IMR-90 (cell line): ENCODE measurements around the gene CNOT3. TPM values are rescaled to one million over a fixed set of nuclear protein-coding genes. Genes with fewer than 3 reads are reported as not detected.

Source experiments
- ATAC-seq: fragments of 200-7000 bp; cut with Tn5 transposase; 2 replicates; pipeline ENCODE4 v1.9.1; 2020; ENCODE audit warnings: low read depth, mild to moderate bottlenecking, moderate library complexity
- BruUV-seq: library from RNA; stranded (reverse); fragments of 400-500 nt; replicated peaks from 2 replicates; lab custom pipeline; 2021; lab: Mats Ljungman, UMichigan
- CTCF ChIA-PET: fragments of 300-600 bp; formaldehyde crosslinking; extraction: SDS; loops from one replicate; lab custom pipeline; 2021; ENCODE audit warnings: antibody characterized with exemption; lab: Yijun Ruan, JAX
- POLR2A ChIA-PET: fragments of 300-600 bp; sonication (Branson Sonifier 250); formaldehyde crosslinking; loops from one replicate; lab custom pipeline; 2022; ENCODE audit warnings: antibody characterized with exemption; ENCODE audit not compliant: unreplicated experiment; lab: Charles Lee
- DNase-seq: peaks from one replicate; pipeline ENCODE4 v3.0.0; 2013
- H2AFZ ChIP-seq: replicated peaks from 2 replicates; pipeline ENCODE3; 2013; ENCODE audit warnings: low read length, mild to moderate bottlenecking; ENCODE audit not compliant: poor library complexity
- H2AK5ac ChIP-seq: 2 replicates; pipeline ENCODE4 v1.6.1; 2013; ENCODE audit warnings: low read depth, low read length, inconsistent platforms
- H2AK9ac ChIP-seq: replicated peaks from 2 replicates; pipeline ENCODE3; 2013; ENCODE audit warnings: mild to moderate bottlenecking, low read depth, low read length, moderate library complexity; ENCODE audit not compliant: poor library complexity
- H2BK120ac ChIP-seq: 2 replicates; pipeline ENCODE4 v1.6.1; 2013; ENCODE audit warnings: low read depth, low read length, inconsistent platforms
- H2BK15ac ChIP-seq: 3 replicates; pipeline ENCODE4 v1.6.1; 2013; ENCODE audit warnings: low read depth, low read length, inconsistent platforms
- H2BK20ac ChIP-seq: 2 replicates; pipeline ENCODE4 v1.6.1; 2013; ENCODE audit warnings: low read depth, mild to moderate bottlenecking, inconsistent platforms, low read length, moderate library complexity
- H2BK5ac ChIP-seq: 2 replicates; pipeline ENCODE4 v1.6.1; 2013; ENCODE audit warnings: mild to moderate bottlenecking, low read depth, low read length, inconsistent platforms; ENCODE audit not compliant: poor library complexity, severe bottlenecking
- H3K14ac ChIP-seq: replicated peaks from 2 replicates; pipeline ENCODE4 v1.6.1; 2013; ENCODE audit warnings: low read depth, low read length, inconsistent platforms
- H3K18ac ChIP-seq: 2 replicates; pipeline ENCODE4 v1.6.1; 2013; ENCODE audit warnings: low read depth, low read length, control low read depth
- H3K23ac ChIP-seq: 2 replicates; pipeline ENCODE4 v1.6.1; 2013; ENCODE audit warnings: low read depth, low read length, inconsistent platforms
- H3K27ac ChIP-seq: 2 replicates; pipeline ENCODE4 v1.5.1; 2013; ENCODE audit warnings: mild to moderate bottlenecking, control low read depth, low read length; ENCODE audit not compliant: insufficient read depth
- H3K27me3 ChIP-seq: 2 replicates; pipeline ENCODE4 v1.6.1; 2013; ENCODE audit warnings: low read length; ENCODE audit not compliant: control insufficient read depth, insufficient read depth
- H3K36me3 ChIP-seq: 2 replicates; pipeline ENCODE4 v1.6.1; 2013; ENCODE audit warnings: low read length, mixed read lengths; ENCODE audit not compliant: control insufficient read depth, insufficient read depth
- H3K4ac ChIP-seq: 2 replicates; pipeline ENCODE4 v1.6.1; 2013; ENCODE audit warnings: low read depth, low read length, inconsistent platforms
- H3K4me1 ChIP-seq: 2 replicates; pipeline ENCODE4 v1.6.1; 2013; ENCODE audit warnings: low read length, mixed read lengths; ENCODE audit not compliant: control insufficient read depth, insufficient read depth
- H3K4me2 ChIP-seq: 2 replicates; pipeline ENCODE4 v1.6.1; 2013; ENCODE audit warnings: low read depth, mild to moderate bottlenecking, control low read depth, low read length, moderate library complexity
- H3K4me3 ChIP-seq: 2 replicates; pipeline ENCODE4 v1.5.1; 2013; ENCODE audit warnings: low read depth, mild to moderate bottlenecking, control low read depth, low read length, moderate library complexity; ENCODE audit not compliant: insufficient read depth
- H3K56ac ChIP-seq: 2 replicates; pipeline ENCODE4 v1.6.1; 2013; ENCODE audit warnings: low read length, inconsistent platforms; ENCODE audit not compliant: insufficient read depth; ENCODE audit errors: extremely low read depth
- H3K79me1 ChIP-seq, 2 experiments: 2 replicates each; pipeline ENCODE4 v1.6.1; 2013; ENCODE audit warnings: low read length in 2 of 2, inconsistent platforms in 1 of 2, low read depth in 1 of 2
- H3K9ac ChIP-seq: 2 replicates; pipeline ENCODE4 v1.6.1; 2013; ENCODE audit warnings: low read depth, low read length, control low read depth
- H3K9me1 ChIP-seq: 2 replicates; pipeline ENCODE4 v1.6.1; 2013; ENCODE audit warnings: low read length, inconsistent platforms; ENCODE audit not compliant: insufficient read depth
- H3K9me3 ChIP-seq: 2 replicates; pipeline ENCODE4 v1.6.1; 2013; ENCODE audit warnings: low read length; ENCODE audit not compliant: control insufficient read depth, insufficient read depth
- H4K20me1 ChIP-seq: 2 replicates; pipeline ENCODE4 v1.6.1; 2013; ENCODE audit warnings: low read length, inconsistent platforms; ENCODE audit not compliant: insufficient read depth
- H4K5ac ChIP-seq: 2 replicates; pipeline ENCODE4 v1.6.1; 2013; ENCODE audit warnings: mild to moderate bottlenecking, low read depth, low read length, control low read depth
- H4K8ac ChIP-seq, 2 experiments: 2 replicates each; pipeline ENCODE4 v1.6.1; 2013; ENCODE audit warnings: low read depth in 2 of 2, low read length in 2 of 2, control low read depth in 1 of 2, inconsistent platforms in 1 of 2
- H4K91ac ChIP-seq: 2 replicates; pipeline ENCODE4 v1.6.1; 2013; ENCODE audit warnings: low read depth, low read length, inconsistent platforms; ENCODE audit not compliant: insufficient read depth
- BHLHE40 ChIP-seq: fragments of 150-350 bp; IDR thresholded peaks from 2 replicates; pipeline ENCODE4 v1.6.1; 2016; ENCODE audit warnings: mild to moderate bottlenecking, low read depth, low read length
- CEBPB ChIP-seq: IDR thresholded peaks from 2 replicates; pipeline ENCODE4 v1.6.1; 2012; ENCODE audit warnings: low read depth, low read length, improper control_type of control experiment
- CHD1 ChIP-seq: IDR thresholded peaks from 2 replicates; pipeline ENCODE4 v1.6.1; 2012; ENCODE audit warnings: low read depth, low read length, improper control_type of control experiment
- FOS ChIP-seq: fragments of 150-350 bp; IDR thresholded peaks from 2 replicates; pipeline ENCODE4 v1.6.1; 2016; ENCODE audit warnings: low read depth, low read length
- MAFK ChIP-seq: IDR thresholded peaks from 2 replicates; pipeline ENCODE4 v1.6.1; 2012; ENCODE audit warnings: low read depth, low read length, improper control_type of control experiment
- MAZ ChIP-seq: IDR thresholded peaks from 2 replicates; pipeline ENCODE4 v1.6.1; 2012; ENCODE audit warnings: low read depth, mild to moderate bottlenecking, low read length, improper control_type of control experiment, moderate library complexity, borderline replicate concordance
- MXI1 ChIP-seq: IDR thresholded peaks from 2 replicates; pipeline ENCODE4 v1.6.1; 2012; ENCODE audit warnings: low read depth, mild to moderate bottlenecking, low read length, moderate library complexity, borderline replicate concordance
- NFE2L2 ChIP-seq: fragments of 150-350 bp; IDR thresholded peaks from 2 replicates; pipeline ENCODE4 v1.6.1; 2016; ENCODE audit warnings: low read depth, mild to moderate bottlenecking, low read length
- POLR2A ChIP-seq: IDR thresholded peaks from 2 replicates; pipeline ENCODE4 v1.6.1; 2012; ENCODE audit warnings: mild to moderate bottlenecking, low read depth, low read length
- RAD21 ChIP-seq: IDR thresholded peaks from 2 replicates; pipeline ENCODE4 v1.6.1; 2012; ENCODE audit warnings: low read length, improper control_type of control experiment
- RCOR1 ChIP-seq: IDR thresholded peaks from 2 replicates; pipeline ENCODE4 v1.6.1; 2012; ENCODE audit warnings: mild to moderate bottlenecking, low read length, improper control_type of control experiment; ENCODE audit not compliant: insufficient replicate concordance
- RFX5 ChIP-seq: IDR thresholded peaks from 2 replicates; pipeline ENCODE4 v1.8.0; 2012; ENCODE audit warnings: low read depth, mild to moderate bottlenecking, low read length, moderate library complexity
- SMC3 ChIP-seq: fragments of 150-350 bp; IDR thresholded peaks from 2 replicates; pipeline ENCODE4 v1.6.1; 2016; ENCODE audit warnings: low read depth, mild to moderate bottlenecking, antibody characterized with exemption, low read length, moderate library complexity
- WGBS, 2 experiments: methylation state at CpG; one replicate each; pipeline versions ENCODE4 v1.1.5 to v1.1.7; 2013; ENCODE audit warnings: missing lambda C conversion rate in 2 of 2; ENCODE audit not compliant: insufficient read length in 1 of 2; ENCODE audit errors: extremely low coverage in 2 of 2; 5-methylcytosine and 5-hydroxymethylcytosine counted together
- dilution Hi-C: fragments of 300-500 bp; cut with HindIII; formaldehyde crosslinking; loops from one replicate; pipeline ENCODE4 v1.14.3; 2018; ENCODE audit warnings: low sequenced_read_pairs; ENCODE audit not compliant: unreplicated experiment
- in situ Hi-C: fragments of 300-500 bp; cut with MboI; formaldehyde crosslinking; loops from 3 replicates; pipeline ENCODE4 v1.14.3; 2019; ENCODE audit warnings: low sequenced_read_pairs, inconsistent platforms, mixed read lengths
- intact Hi-C: fragments of 100-400 bp; cut with micrococcal nuclease; formaldehyde crosslinking; loops from 2 replicates; pipeline ENCODE4 v1.10.0; 2022
- polyA plus RNA-seq, 3 experiments: library from polyadenylated mRNA; depleted of rRNA; stranded (reverse); fragments of >200 nt; gene quantifications; 2 replicates each; pipeline ENCODE4 v1.2.3, GENCODE V29; 2012; ENCODE audit warnings: low replicate concordance in 1 of 3
- total RNA-seq: library from RNA; depleted of rRNA; stranded (reverse); fragments of >200 nt; gene quantifications from 2 replicates; pipeline ENCODE4 v1.2.3, GENCODE V29; 2012
- TF ChIP-seq, protein P1 (sequence below): fragments of 150-350 bp; IDR thresholded peaks from 2 replicates; pipeline ENCODE4 v1.6.1; 2016; ENCODE audit warnings: low read depth, mild to moderate bottlenecking, low read length, moderate library complexity, borderline replicate concordance
- TF ChIP-seq, protein P2 (sequence below): conservative IDR thresholded peaks from 2 replicates; pipeline ENCODE4 v1.5.1; 2012; ENCODE audit warnings: mild to moderate bottlenecking, low read depth, low read length, improper control_type of control experiment
- TF ChIP-seq, protein P3 (sequence below): fragments of 150-350 bp; IDR thresholded peaks from 2 replicates; pipeline ENCODE4 v1.6.1; 2017; ENCODE audit warnings: mild to moderate bottlenecking, antibody characterized with exemption, low read length, low read depth

The CNOT3 gene
- total and polyA plus RNA-seq, 2 of the 4 experiments (the other 2 are of a cell fraction), result 5.4 to 26.7 TPM

DNA sequence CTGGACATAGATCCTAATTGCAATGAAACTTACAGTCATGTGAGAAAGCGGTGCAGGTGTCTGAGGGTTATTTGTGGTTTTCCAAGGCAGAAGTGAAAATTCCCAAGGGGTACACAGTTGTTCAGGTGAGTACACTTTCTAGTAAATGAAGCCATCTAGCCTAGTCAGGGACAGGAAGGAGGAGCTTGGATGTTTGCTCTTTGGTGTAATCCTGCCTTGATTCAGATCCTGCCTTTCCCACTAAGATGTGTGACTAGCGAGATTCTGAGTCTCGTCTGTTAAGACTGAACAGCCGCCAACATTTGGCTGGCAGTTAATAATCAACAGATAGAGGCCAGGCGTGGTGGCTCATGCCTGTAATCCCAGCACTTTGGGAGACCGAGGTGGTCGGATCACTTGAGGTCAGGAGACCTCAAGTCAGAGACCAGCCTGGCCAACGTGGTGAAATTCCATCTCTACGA, 65.6 kb downstream of the CNOT3 start:
- no peak overlapping the region for H3K18ac ChIP-seq
- peaks cover 75% of the 10 kb centered on the region for H4K20me1 ChIP-seq
- H3K4me3 ChIP-seq, result no peak overlapping the region
- no peak overlapping the region for H2AFZ ChIP-seq
- H3K4me2 ChIP-seq, result no peak overlapping the region
- H2AK9ac ChIP-seq, result no peak overlapping the region
- ChIA-PET CTCF (no interaction called here), POLR2A (interaction anchor here (0.6 kb wide), 1 partner anchor 22 kb away, joined by 4 read pairs; no protein-coding TSS in a partner anchor)
- H3K9ac ChIP-seq, result 0 out of 2 replicates have a peak overlapping the region, but pooled peaks have one; percentile 51
- H3K27ac ChIP-seq, result no peak overlapping the region
- no peak for TF ChIP-seq FOS
- TF ChIP-seq, protein P1, sequence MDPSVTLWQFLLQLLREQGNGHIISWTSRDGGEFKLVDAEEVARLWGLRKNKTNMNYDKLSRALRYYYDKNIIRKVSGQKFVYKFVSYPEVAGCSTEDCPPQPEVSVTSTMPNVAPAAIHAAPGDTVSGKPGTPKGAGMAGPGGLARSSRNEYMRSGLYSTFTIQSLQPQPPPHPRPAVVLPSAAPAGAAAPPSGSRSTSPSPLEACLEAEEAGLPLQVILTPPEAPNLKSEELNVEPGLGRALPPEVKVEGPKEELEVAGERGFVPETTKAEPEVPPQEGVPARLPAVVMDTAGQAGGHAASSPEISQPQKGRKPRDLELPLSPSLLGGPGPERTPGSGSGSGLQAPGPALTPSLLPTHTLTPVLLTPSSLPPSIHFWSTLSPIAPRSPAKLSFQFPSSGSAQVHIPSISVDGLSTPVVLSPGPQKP, result no peak
- TF ChIP-seq MAFK, result no peak
- no peak for TF ChIP-seq RAD21
- TF ChIP-seq NFE2L2, result no peak
- TF ChIP-seq POLR2A, result no peak
- no peak for TF ChIP-seq MXI1
- TF ChIP-seq RCOR1, result no peak
- no peak for TF ChIP-seq RFX5
- no peak for TF ChIP-seq CEBPB
- TF ChIP-seq, protein P2, sequence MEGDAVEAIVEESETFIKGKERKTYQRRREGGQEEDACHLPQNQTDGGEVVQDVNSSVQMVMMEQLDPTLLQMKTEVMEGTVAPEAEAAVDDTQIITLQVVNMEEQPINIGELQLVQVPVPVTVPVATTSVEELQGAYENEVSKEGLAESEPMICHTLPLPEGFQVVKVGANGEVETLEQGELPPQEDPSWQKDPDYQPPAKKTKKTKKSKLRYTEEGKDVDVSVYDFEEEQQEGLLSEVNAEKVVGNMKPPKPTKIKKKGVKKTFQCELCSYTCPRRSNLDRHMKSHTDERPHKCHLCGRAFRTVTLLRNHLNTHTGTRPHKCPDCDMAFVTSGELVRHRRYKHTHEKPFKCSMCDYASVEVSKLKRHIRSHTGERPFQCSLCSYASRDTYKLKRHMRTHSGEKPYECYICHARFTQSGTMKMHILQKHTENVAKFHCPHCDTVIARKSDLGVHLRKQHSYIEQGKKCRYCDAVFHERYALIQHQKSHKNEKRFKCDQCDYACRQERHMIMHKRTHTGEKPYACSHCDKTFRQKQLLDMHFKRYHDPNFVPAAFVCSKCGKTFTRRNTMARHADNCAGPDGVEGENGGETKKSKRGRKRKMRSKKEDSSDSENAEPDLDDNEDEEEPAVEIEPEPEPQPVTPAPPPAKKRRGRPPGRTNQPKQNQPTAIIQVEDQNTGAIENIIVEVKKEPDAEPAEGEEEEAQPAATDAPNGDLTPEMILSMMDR, result no peak
- no peak for TF ChIP-seq MAZ
- no peak for TF ChIP-seq CHD1
- no peak for TF ChIP-seq BHLHE40
- no peak for TF ChIP-seq SMC3
- TF ChIP-seq, protein P3, sequence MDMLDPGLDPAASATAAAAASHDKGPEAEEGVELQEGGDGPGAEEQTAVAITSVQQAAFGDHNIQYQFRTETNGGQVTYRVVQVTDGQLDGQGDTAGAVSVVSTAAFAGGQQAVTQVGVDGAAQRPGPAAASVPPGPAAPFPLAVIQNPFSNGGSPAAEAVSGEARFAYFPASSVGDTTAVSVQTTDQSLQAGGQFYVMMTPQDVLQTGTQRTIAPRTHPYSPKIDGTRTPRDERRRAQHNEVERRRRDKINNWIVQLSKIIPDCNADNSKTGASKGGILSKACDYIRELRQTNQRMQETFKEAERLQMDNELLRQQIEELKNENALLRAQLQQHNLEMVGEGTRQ, result no peak
- peaks cover 18% of the 10 kb centered on the region for H3K9me1 ChIP-seq
- H3K23ac ChIP-seq, result no peak overlapping the region
- H3K9me3 ChIP-seq, result no peaks in the 10 kb centered on the region
- ATAC-seq (no peak), DNase-seq (peak; percentile 13)
- H3K56ac ChIP-seq, result no peak overlapping the region
- dilution Hi-C loops, result no loop called here
- no peak overlapping the region for H4K8ac ChIP-seq
- H2BK15ac ChIP-seq, result no peak overlapping the region
- intact Hi-C loops, result no loop called here
- BruUV-seq, result no TSS peak
- no peak overlapping the region for H2BK120ac ChIP-seq
- peaks cover 11 to 71% of the 10 kb centered on the region in 2 experiments for H3K79me1 ChIP-seq
- H2BK20ac ChIP-seq, result no peak overlapping the region
- H3K27me3 ChIP-seq, result no peaks in the 10 kb centered on the region
- no peak overlapping the region for H2BK5ac ChIP-seq
- no peak overlapping the region for H3K14ac ChIP-seq
- H3K4me1 ChIP-seq, result peaks cover 12% of the 10 kb centered on the region
- no peak overlapping the region for H4K5ac ChIP-seq
- H3K4ac ChIP-seq, result no peak overlapping the region
- whole genome bisulfite sequencing, 2 experiments, result 61% methylated on average over 7 of the region's 9 CpGs; no CpG with 5 or more reads in 1 of the 2 experiments
- H4K91ac ChIP-seq, result no peak overlapping the region
- no peak overlapping the region for H2AK5ac ChIP-seq
- H3K36me3 ChIP-seq, result peaks cover 57% of the 10 kb centered on the region
- in situ Hi-C loops, result loop anchor here (10.0 kb wide), 1 partner anchor 252 kb away; no protein-coding TSS in a partner anchor
